Stimulated activated CD8-positive, alpha-beta memory T cell treated with anti-CD3 and anti-CD28 coated beads, Interleukin-15, amount 100 ng/mL, for 4 hours (primary cell): Measurements from ENCODE around the gene LYPLAL1.
"Not testable (repeated sequence)": the region's sequence is repeated elsewhere in the genome, so short reads cannot be mapped to it uniquely, and the experiment has no call there.

Experiments used
- DNase-seq, 2 donors: peaks; one replicate each; pipeline ENCODE4 v3.0.0-alpha.2; 2020; ENCODE audit warnings: low read depth in 2 of 2

The LYPLAL1 gene

GRCh38 chr1:219163401-219163954, 10.2 kb upstream of the LYPLAL1 start:
- no peak for DNase-seq

GRCh38 chr1:219171192-219171935, 2.3 kb upstream of the LYPLAL1 start:
- DNase-seq: no peak

GRCh38 chr1:219172821-219173220, 857 bp upstream of the LYPLAL1 start:
- no peak for DNase-seq

GRCh38 chr1:219173434-219173757, 282 bp upstream of the LYPLAL1 start:
- no peak for DNase-seq

GRCh38 chr1:219174460-219175211, 958 bp downstream of the LYPLAL1 start:
- DNase-seq: no peak

GRCh38 chr1:219175212-219175564, 1.5 kb downstream of the LYPLAL1 start:
- DNase-seq: no peak

GRCh38 chr1:219176168-219176567, 2.5 kb downstream of the LYPLAL1 start:
- DNase-seq: no peak

GRCh38 chr1:219177363-219177762, 3.7 kb downstream of the LYPLAL1 start:
- DNase-seq: no peak

GRCh38 chr1:219177940-219178339, 4.3 kb downstream of the LYPLAL1 start:
- no peak for DNase-seq

GRCh38 chr1:219179293-219179692, 5.6 kb downstream of the LYPLAL1 start:
- DNase-seq: no peak

- no peak for DNase-seq
Measured at GRCh38 chr1:219184337-219184736, 10.7 kb downstream of the LYPLAL1 start.

- no peak for DNase-seq
Measured at GRCh38 chr1:219185486-219186117, 11.9 kb downstream of the LYPLAL1 start.

GRCh38 chr1:219188331-219188803, 14.7 kb downstream of the LYPLAL1 start:
- DNase-seq: no peak

GRCh38 chr1:219189021-219189824, 15.5 kb downstream of the LYPLAL1 start:
- DNase-seq: no peak

- DNase-seq: no peak
Measured at GRCh38 chr1:219189952-219190351, 16.3 kb downstream of the LYPLAL1 start.

- DNase-seq: no peak
Measured at GRCh38 chr1:219190605-219191004, 16.9 kb downstream of the LYPLAL1 start.

GRCh38 chr1:219195833-219196232, 22.2 kb downstream of the LYPLAL1 start:
- not testable (repeated sequence) for DNase-seq

GRCh38 chr1:219201656-219202055, 28.0 kb downstream of the LYPLAL1 start:
- DNase-seq: no peak

GRCh38 chr1:219202567-219202966, 28.9 kb downstream of the LYPLAL1 start:
- DNase-seq: no peak

GRCh38 chr1:219206350-219206749, 32.7 kb downstream of the LYPLAL1 start:
- no peak for DNase-seq

GRCh38 chr1:219209578-219209977, 35.9 kb downstream of the LYPLAL1 start:
- DNase-seq: no peak

- DNase-seq: no peak
Measured at GRCh38 chr1:219210067-219210466, 36.4 kb downstream of the LYPLAL1 start.
